ENCODE results near the gene ZNF367.

ZNF367 gene

GRCh38 chr9:96449523-96449844 lies 31.3 kb upstream of the ZNF367 start:
- Mint-ChIP-seq H3K9me3 (no peaks in the 10 kb centered on the region), H3K4me1 (peaks cover 12 to 17% of the 10 kb centered on the region in 2 donors), H3K4me3 (peak overlapping the region; percentile 79 to 96), H3K27ac (no peak overlapping the region), H3K27me3 (peaks cover 7 to 12% of the 10 kb centered on the region in 2 donors), H3K36me3 (peaks cover 2 to 8% of the 10 kb centered on the region in 2 donors)
- DNase-seq = no peak
- peak; percentile 22 to 23 for ATAC-seq (replicated peaks)

GRCh38 chr9:96448546-96449170 lies 30.5 kb upstream of the ZNF367 start:
- Mint-ChIP-seq H3K27ac (no peak overlapping the region), H3K27me3 (peaks cover 7 to 12% of the 10 kb centered on the region in 2 donors), H3K4me1 (peaks cover 11 to 17% of the 10 kb centered on the region in 2 donors), H3K4me3 (no peak overlapping the region), H3K36me3 (peaks cover 1 to 5% of the 10 kb centered on the region in 2 donors), H3K9me3 (no peaks in the 10 kb centered on the region)
- no peak for ATAC-seq (replicated peaks)
- DNase-seq = no peak

- peaks cover 0 to 4% of the 10 kb centered on the region in 2 donors for H3K36me3 Mint-ChIP-seq
- peaks cover 10 to 17% of the 10 kb centered on the region in 2 donors for H3K4me1 Mint-ChIP-seq
- H3K27me3 Mint-ChIP-seq = peaks cover 7 to 12% of the 10 kb centered on the region in 2 donors
- no peak overlapping the region for H3K4me3 Mint-ChIP-seq
- DNase-seq (no peak), ATAC-seq (replicated peaks) (no peak)
- H3K27ac Mint-ChIP-seq = no peak overlapping the region
- H3K9me3 Mint-ChIP-seq = no peaks in the 10 kb centered on the region
Measured at GRCh38 chr9:96447406-96447805, 29.2 kb upstream of the ZNF367 start.

DNA sequence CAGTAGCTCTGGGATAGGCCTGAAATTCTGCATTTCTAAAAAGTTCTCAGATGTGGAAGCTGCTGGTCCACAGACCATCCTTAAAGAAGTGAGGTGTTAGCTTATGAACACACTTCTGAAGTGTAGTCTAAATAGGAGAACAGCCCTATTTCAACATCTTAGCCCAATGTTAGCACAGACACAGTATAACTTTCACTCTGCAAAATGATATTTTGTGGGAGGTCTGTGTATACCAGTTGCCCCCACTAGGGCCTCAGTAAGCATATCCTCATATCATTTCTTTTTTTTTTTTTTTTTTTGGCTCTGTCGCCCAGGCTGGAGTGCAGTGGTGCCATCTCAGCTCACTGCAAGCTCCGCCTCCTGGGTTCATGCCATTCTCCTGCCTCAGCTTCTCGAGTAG lies 24.3 kb upstream of the ZNF367 start:
- peak; percentile 41 to 56 for ATAC-seq (replicated peaks)
- no peak overlapping the region for H3K27ac Mint-ChIP-seq

DNA sequence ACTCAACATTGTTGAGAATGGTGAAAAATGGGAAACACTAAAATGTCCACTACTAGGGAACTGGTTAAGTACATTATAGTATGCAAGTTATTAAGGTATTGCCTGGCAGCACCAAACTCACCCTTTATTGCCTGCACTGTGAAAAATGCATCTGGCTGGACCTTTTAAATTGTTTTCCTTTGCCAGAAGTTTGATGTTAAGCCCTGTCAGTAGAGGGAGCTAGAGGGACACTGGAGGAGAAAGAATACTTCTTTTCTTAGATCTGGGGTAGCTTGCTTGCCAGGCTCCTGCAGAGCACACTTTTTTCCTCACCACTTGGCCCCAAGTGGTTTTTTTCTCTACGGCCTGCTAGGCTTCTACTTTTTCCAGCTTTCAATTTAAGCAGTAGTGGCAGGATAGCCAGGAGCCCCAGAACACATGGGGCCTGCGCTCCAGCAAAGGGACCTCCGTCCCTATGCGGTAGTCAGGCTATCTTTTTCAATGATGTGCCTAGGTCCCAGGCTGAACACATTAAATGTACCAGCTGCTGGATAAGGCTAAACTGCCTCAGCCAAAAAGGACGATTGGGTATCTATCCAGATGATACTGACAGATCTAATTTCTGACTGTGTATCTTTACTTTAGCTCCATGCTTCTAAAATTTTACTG lies 23.8 kb upstream of the ZNF367 start:
- Mint-ChIP-seq H3K36me3 (no peaks in the 10 kb centered on the region), H3K27ac (no peak overlapping the region), H3K4me3 (no peak overlapping the region), H3K27me3 (no peaks in the 10 kb centered on the region), H3K9me3 (no peaks in the 10 kb centered on the region), H3K4me1 (no peaks in the 10 kb centered on the region)
- ATAC-seq (replicated peaks) (peak in 1 of 2 donors; percentile 31), DNase-seq (no peak)

More for the DNA sequence above, 24.3 kb upstream of the ZNF367 start:
- Mint-ChIP-seq H3K4me3 (no peak overlapping the region), H3K27me3 (no peaks in the 10 kb centered on the region), H3K36me3 (no peaks in the 10 kb centered on the region), H3K4me1 (no peaks in the 10 kb centered on the region), H3K9me3 (no peaks in the 10 kb centered on the region)
- DNase-seq = no peak

DNA sequence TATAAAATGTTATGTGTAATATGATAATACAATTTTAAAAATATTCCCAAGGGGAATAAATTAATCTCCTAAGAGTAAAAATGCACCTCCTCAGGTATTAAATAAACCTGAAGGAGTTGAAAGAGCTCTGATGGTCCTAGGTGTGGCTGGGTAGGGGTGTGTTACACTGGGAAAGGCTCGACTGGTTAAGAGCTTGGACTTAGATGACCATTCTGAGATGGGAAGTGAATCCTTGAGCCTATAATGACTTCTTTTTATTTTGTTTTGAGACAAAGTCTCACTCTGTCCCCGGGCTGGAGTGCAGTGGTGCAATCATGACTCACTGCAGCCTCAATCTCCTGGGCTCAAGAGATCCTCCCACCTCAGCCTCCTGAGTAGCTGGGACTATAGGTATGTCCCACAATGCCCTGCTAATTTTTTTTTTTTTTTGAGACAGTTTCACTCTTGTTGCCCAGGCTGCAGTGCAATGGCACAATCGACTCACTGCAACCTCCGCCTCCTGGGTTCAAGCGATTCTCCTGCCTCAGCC lies 22.6 kb upstream of the ZNF367 start:
- no peak for ATAC-seq (replicated peaks)

DNA sequence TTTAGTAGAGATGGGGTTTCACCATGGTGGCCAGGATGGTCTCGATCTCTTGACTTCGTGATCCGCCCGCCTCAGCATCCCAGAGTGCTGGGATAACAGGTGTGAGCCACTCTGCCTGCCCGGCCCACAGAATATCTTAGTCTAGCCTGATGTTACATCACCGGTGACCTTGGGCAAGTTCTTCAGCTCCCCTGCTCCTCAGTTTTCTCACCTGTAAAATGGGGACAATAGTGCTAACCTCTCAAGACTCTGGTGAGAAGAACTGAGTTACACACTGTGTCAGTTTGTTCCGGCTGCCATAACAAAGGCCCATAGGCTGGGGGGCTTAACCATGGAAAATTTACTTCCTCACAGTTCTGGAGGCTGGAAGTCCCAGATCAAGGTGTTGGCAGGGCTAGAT lies 19.3 kb upstream of the ZNF367 start:
- Mint-ChIP-seq H3K27ac (no peak overlapping the region), H3K4me1 (no peaks in the 10 kb centered on the region), H3K9me3 (no peaks in the 10 kb centered on the region), H3K36me3 (peaks cover 0 to 2% of the 10 kb centered on the region in 2 donors), H3K27me3 (peaks cover 4 to 8% of the 10 kb centered on the region in 2 donors), H3K4me3 (no peak overlapping the region)
- ATAC-seq (replicated peaks) (no peak), DNase-seq (no peak)

More for the DNA sequence above, 22.6 kb upstream of the ZNF367 start:
- no peak overlapping the region for H3K4me3 Mint-ChIP-seq
- H3K9me3 Mint-ChIP-seq = no peaks in the 10 kb centered on the region
- H3K27me3 Mint-ChIP-seq = no peaks in the 10 kb centered on the region
- DNase-seq = no peak
- no peak overlapping the region for H3K27ac Mint-ChIP-seq
- no peaks in the 10 kb centered on the region for H3K36me3 Mint-ChIP-seq
- no peaks in the 10 kb centered on the region for H3K4me1 Mint-ChIP-seq

DNA sequence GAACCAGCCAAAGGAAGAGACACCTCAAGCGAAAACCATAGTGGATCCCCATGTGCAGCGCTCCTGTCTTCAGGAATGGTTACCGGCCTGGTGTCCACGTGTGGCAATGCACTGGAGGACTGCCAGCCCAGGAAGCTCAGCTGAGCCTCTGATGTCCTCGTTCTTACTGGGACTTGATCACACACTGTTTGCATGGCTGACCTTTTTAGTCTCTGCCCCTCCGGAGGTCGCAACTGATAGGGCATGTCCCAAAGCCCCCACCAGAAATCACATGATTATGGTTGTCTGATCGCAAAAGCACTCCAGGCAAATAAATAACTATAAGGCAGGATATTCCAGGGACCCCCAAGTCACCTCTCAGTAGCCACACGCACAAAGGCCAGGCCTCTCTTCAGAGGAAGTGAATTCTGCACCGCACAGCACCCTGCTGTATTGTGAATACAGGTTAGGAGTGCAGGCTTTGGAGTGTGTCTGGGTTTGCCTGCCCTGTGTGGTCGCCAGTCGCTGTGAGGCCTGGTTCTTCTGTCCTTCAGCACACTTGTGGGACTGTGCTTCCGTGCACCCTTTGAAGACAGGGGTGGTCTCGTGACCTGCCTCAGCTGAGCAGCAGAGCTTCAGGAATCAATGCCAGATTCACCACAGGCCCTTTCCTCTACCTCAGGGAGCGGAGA lies 18.4 kb upstream of the ZNF367 start:
- DNase-seq (no peak), ATAC-seq (replicated peaks) (no peak)
- H3K27me3 Mint-ChIP-seq = peaks cover 4 to 8% of the 10 kb centered on the region in 2 donors
- no peaks in the 10 kb centered on the region for H3K4me1 Mint-ChIP-seq
- no peak overlapping the region for H3K27ac Mint-ChIP-seq
- H3K36me3 Mint-ChIP-seq = peaks cover 0 to 2% of the 10 kb centered on the region in 2 donors
- no peak overlapping the region for H3K4me3 Mint-ChIP-seq
- no peaks in the 10 kb centered on the region for H3K9me3 Mint-ChIP-seq

DNA sequence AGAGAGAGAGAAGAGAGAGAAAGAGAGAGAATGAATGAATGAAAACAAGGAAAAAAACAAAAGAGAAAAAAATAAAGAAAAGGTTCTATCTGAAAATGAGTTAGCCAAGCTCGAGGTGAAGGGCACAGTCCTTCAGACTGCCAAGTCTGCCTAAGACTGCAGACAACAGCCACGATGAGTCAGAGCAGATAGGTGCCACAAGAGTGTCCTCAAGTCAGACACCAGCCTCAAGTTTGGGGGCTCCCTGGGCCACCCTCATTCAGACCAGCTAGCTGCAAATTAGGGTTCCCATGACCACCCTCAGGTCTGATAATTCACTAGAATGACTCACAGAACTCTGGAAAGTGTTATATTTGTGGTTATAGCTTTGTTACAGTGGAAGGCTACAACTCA lies 17.9 kb upstream of the ZNF367 start:
- H3K4me3 Mint-ChIP-seq = no peak overlapping the region
- no peaks in the 10 kb centered on the region for H3K9me3 Mint-ChIP-seq
- DNase-seq = no peak
- H3K27me3 Mint-ChIP-seq = peaks cover 4 to 8% of the 10 kb centered on the region in 2 donors
- ATAC-seq (replicated peaks) = no peak
- H3K27ac Mint-ChIP-seq = no peak overlapping the region
- H3K4me1 Mint-ChIP-seq = no peaks in the 10 kb centered on the region
- peaks cover 0 to 2% of the 10 kb centered on the region in 2 donors for H3K36me3 Mint-ChIP-seq

- Mint-ChIP-seq H3K27me3 (peaks cover 4 to 8% of the 10 kb centered on the region in 2 donors), H3K4me1 (no peaks in the 10 kb centered on the region), H3K4me3 (no peak overlapping the region), H3K27ac (no peak overlapping the region), H3K36me3 (peaks cover 0 to 2% of the 10 kb centered on the region in 2 donors), H3K9me3 (no peaks in the 10 kb centered on the region)
- no peak for ATAC-seq (replicated peaks)
- no peak for DNase-seq
Measured at GRCh38 chr9:96435345-96435744, 17.2 kb upstream of the ZNF367 start.

GRCh38 chr9:96430377-96430776 lies 12.2 kb upstream of the ZNF367 start:
- H3K4me3 Mint-ChIP-seq = no peak overlapping the region
- ATAC-seq (replicated peaks) (no peak), DNase-seq (no peak)
- no peaks in the 10 kb centered on the region for H3K4me1 Mint-ChIP-seq
- H3K27me3 Mint-ChIP-seq = peaks cover 4 to 8% of the 10 kb centered on the region in 2 donors
- H3K36me3 Mint-ChIP-seq = peaks cover 0 to 2% of the 10 kb centered on the region in 2 donors
- no peak overlapping the region for H3K27ac Mint-ChIP-seq
- H3K9me3 Mint-ChIP-seq = no peaks in the 10 kb centered on the region

DNA sequence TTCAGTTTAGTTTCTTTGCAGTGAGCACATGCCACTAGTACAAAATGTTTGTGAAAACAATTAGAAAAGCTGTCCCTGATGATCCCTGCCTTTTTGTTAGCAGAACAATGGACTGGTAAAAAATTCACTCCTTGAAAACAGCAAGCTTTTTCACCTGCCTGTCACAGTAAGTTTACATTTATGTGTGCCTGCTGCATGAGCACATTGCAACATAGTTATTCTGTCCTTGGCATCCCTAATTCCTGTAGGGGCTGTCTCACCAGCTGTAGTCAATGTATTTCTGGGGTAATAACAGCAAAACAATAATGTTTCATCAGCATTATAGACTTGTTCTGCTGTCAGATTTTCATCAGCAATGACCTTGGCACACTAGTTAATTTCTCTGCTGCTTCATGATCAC lies 11.6 kb upstream of the ZNF367 start:
- H3K9me3 Mint-ChIP-seq = no peaks in the 10 kb centered on the region
- DNase-seq (no peak), ATAC-seq (replicated peaks) (no peak)
- no peak overlapping the region for H3K27ac Mint-ChIP-seq
- H3K4me1 Mint-ChIP-seq = no peaks in the 10 kb centered on the region
- no peak overlapping the region for H3K4me3 Mint-ChIP-seq
- H3K36me3 Mint-ChIP-seq = peaks cover 0 to 2% of the 10 kb centered on the region in 2 donors
- H3K27me3 Mint-ChIP-seq = peaks cover 4 to 8% of the 10 kb centered on the region in 2 donors

DNA sequence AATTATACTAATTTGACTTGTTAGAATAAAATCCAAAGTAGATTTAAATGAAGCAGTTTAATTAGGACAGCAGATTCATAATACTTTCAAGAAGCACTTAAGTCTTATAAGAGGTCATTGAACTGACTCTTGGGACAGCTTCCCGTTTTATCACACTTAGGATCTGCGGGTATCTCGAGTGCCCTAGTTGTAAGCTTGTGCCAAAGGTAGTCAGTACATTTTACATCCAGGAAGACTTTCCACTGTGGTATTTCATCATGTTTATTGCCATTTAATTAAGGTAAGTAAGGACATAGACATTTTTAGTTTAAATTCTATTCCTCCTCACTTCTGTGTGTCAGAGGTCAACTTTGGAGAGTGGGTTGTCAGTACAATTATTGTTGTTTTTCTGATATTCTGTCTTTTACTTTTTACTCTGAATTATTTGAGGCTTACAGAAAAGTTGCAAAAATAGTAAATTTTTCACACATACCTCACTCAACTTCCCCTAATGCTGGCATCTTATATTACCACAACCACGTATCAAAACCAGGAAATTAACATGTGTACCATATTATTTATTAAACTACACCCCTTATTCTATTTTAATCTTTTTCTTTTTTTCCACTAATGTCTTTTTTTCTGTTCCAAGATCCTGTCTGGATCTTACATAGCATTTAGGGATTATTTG lies 7.5 kb upstream of the ZNF367 start:
- Mint-ChIP-seq H3K9me3 (no peaks in the 10 kb centered on the region), H3K36me3 (no peaks in the 10 kb centered on the region), H3K4me1 (peaks cover 3 to 8% of the 10 kb centered on the region in 2 donors), H3K27me3 (no peaks in the 10 kb centered on the region), H3K27ac (no peak overlapping the region), H3K4me3 (no peak overlapping the region)
- ATAC-seq (replicated peaks) (no peak), DNase-seq (no peak)

- no peaks in the 10 kb centered on the region for H3K9me3 Mint-ChIP-seq
- H3K4me3 Mint-ChIP-seq = no peak overlapping the region
- no peak for ATAC-seq (replicated peaks)
- H3K36me3 Mint-ChIP-seq = no peaks in the 10 kb centered on the region
- no peaks in the 10 kb centered on the region for H3K27me3 Mint-ChIP-seq
- peaks cover 9 to 24% of the 10 kb centered on the region in 2 donors for H3K4me1 Mint-ChIP-seq
- no peak overlapping the region for H3K27ac Mint-ChIP-seq
- no peak for DNase-seq
Measured at GRCh38 chr9:96423985-96424336, 5.8 kb upstream of the ZNF367 start.

All from stimulated activated naive B cell treated with anti-CD40 and anti-IgM and Interleukin-4, amounts not matched to agents 10 μg/mL and 1 μg/mL and 100 μg/mL, for 72 hours (primary cell).